Spleen (tissue), 11 donors: ENCODE data around the gene RNF207. TPM values are rescaled to one million over a fixed set of nuclear protein-coding genes. Genes with fewer than 3 reads are reported as not detected.
A peak's percentile ranks its signal among the peaks of the same experiment; 100 is the strongest.

ENCODE experiments used
- DNase-seq: peaks from one replicate; pipeline ENCODE4 v3.0.0-alpha.2; 2020
- H3K27ac ChIP-seq, 8 donors: fragments of 200-600 bp; sonication (generic) in 7 of 8; 1 replicate in 4 of 8; 2 replicates in 4 of 8; pipeline versions ENCODE4 v1.5.0 to v1.8.0; 2016 to 2021; ENCODE audit warnings: inconsistent platforms in 4 of 8, mild to moderate bottlenecking in 4 of 8, moderate library complexity in 1 of 8
- H3K27me3 ChIP-seq, 7 donors: fragments of 200-600 bp; sonication (generic) in 6 of 7; replicated peaks in 1 of 7; 1 replicate in 4 of 7; 2 replicates in 3 of 7; pipeline versions ENCODE4 v1.5.0 to v1.8.0; 2016 to 2021; ENCODE audit warnings: inconsistent platforms in 3 of 7, mild to moderate bottlenecking in 1 of 7
- H3K36me3 ChIP-seq, 6 donors: fragments of 200-600 bp; sonication (generic) in 5 of 6; 1 replicate in 4 of 6; 2 replicates in 2 of 6; pipeline versions ENCODE4 v1.5.0 to v1.8.0; 2016 to 2021; ENCODE audit warnings: inconsistent platforms in 2 of 6
- H3K4me1 ChIP-seq, 6 donors: fragments of 200-600 bp; sonication (generic) in 5 of 6; 1 replicate in 3 of 6; 2 replicates in 3 of 6; pipeline versions ENCODE4 v1.5.0 to v1.8.0; 2016 to 2021; ENCODE audit warnings: inconsistent platforms in 3 of 6
- H3K4me3 ChIP-seq, 8 donors: fragments of 200-600 bp; sonication (generic) in 7 of 8; 1 replicate in 4 of 8; 2 replicates in 4 of 8; pipeline versions ENCODE4 v1.5.0 to v1.8.0; 2016 to 2021; ENCODE audit warnings: inconsistent platforms in 4 of 8, mild to moderate bottlenecking in 4 of 8, moderate library complexity in 2 of 8
- H3K9me3 ChIP-seq, 8 donors: fragments of 200-600 bp; sonication (generic) in 7 of 8; 1 replicate in 4 of 8; 2 replicates in 4 of 8; pipeline versions ENCODE4 v1.5.0 to v1.8.0; 2016 to 2021; ENCODE audit warnings: inconsistent platforms in 4 of 8
- POLR2A ChIP-seq, 3 donors: fragments of 450-650 bp; IDR thresholded peaks; one replicate each; pipeline ENCODE4 v1.5.1; 2017; ENCODE audit warnings: antibody characterized with exemption in 3 of 3, mild to moderate bottlenecking in 1 of 3
- POLR2AphosphoS5 ChIP-seq, 3 donors: sonication (generic); formaldehyde crosslinking; IDR thresholded peaks; one replicate each; pipeline ENCODE4 v1.5.1; 2017; ENCODE audit warnings: antibody characterized with exemption in 3 of 3
- WGBS, 5 donors: extraction: QIAGEN DNeasy Blood & Tissue Kit in 3 of 5; methylation state at CpG; one replicate each; pipeline versions ENCODE4 v1.1.5 to v1.1.7; 2013 to 2018; 5-methylcytosine and 5-hydroxymethylcytosine counted together
- intact Hi-C: fragments of 100-400 bp; cut with DNase I; formaldehyde crosslinking; loops from one replicate; pipeline ENCODE4 v1.15.0; 2023; ENCODE audit warnings: low total_unique reads
- polyA plus RNA-seq, 3 donors: library from polyadenylated mRNA; stranded (reverse); fragments of 200-250 nt; gene quantifications; one replicate each; pipeline ENCODE4 v1.2.1, GENCODE V29; 2013
- total RNA-seq, 7 donors: library from RNA; depleted of rRNA in 3 of 7; stranded (reverse); fragments of >200 nt in 3 of 7; fragmentation: NEBNext Ultra II Directional in 4 of 7; extraction: Animal tissue kit (Norgen Biotek cat#: 25700) in 4 of 7; gene quantifications; one replicate each; pipeline versions ENCODE4 v1.1.0 to v1.2.1, GENCODE V29; 2016 to 2021
- TF ChIP-seq, protein P1 (sequence below), 11 experiments: fragments of 200-600 bp in 7 of 11; fragments of 450-650 bp in 4 of 11; sonication (generic) in 4 of 11; IDR thresholded peaks in 8 of 11; conservative IDR thresholded peaks in 3 of 11; 1 replicate in 7 of 11; 2 replicates in 4 of 11; pipeline versions ENCODE4 v1.4.0 to v1.8.0; 2016 to 2021; ENCODE audit warnings: antibody characterized with exemption in 11 of 11, inconsistent platforms in 4 of 11, mild to moderate bottlenecking in 1 of 11
- donor health status: healthy with polysubstance abuse.
- donor health status: DM: no; HTN: no; CAD: no; lungs with moderate emphysema.
- donor health status: DM: no; HTN: no; CAD: no.
- donor health status: Bipolar disorder and iron deficiency.
- donor health status: healthy.
- donor health status: DM: no; HTN: no; CAD: no.
- donor health status: DM: yes; HTN: yes; CAD: no.

The RNF207 gene
- total and polyA plus RNA-seq, 10 donors = 2.8 to 12.5 (median 6.3) TPM

DNA sequence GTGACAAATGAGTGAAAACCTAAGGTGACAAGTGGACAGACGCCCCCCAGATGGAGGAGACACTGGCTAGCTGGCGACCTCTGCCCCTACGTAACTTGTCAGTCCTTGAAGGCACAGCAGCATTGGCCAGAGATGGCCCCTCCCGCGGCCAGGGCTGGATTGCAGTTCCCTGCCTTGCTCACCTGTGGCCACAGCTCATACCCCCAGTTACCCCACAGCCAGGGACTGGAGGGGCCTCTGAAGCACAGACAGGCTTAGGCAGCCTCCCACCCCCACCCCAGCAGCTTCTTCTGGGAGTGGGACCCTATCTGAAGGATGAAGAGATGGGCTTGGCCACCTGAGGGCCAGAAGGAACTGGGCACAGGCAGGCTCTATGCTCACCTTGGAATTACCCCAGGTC is 41.7 kb downstream of the RNF207 start:
- 68 to 84% (median 76%) methylated on average over 5 of the region's 5 CpGs; no CpG with 5 or more reads in 1 of the 5 donors for WGBS, 5 donors
- peaks cover 25 to 71% (median 47%) of the 10 kb centered on the region in 6 donors for H3K4me1 ChIP-seq
- H3K9me3 ChIP-seq = no peaks in the 10 kb centered on the region
- peak overlapping the region in 2 of 8 donors; percentile 10 to 55 for H3K27ac ChIP-seq
- intact Hi-C loops = loop anchor here (5.0 kb wide), 2 partner anchors 95 to 160 kb away; no protein-coding TSS in a partner anchor
- H3K36me3 ChIP-seq = no peaks in the 10 kb centered on the region
- no peak for DNase-seq
- TF ChIP-seq, protein P1, sequence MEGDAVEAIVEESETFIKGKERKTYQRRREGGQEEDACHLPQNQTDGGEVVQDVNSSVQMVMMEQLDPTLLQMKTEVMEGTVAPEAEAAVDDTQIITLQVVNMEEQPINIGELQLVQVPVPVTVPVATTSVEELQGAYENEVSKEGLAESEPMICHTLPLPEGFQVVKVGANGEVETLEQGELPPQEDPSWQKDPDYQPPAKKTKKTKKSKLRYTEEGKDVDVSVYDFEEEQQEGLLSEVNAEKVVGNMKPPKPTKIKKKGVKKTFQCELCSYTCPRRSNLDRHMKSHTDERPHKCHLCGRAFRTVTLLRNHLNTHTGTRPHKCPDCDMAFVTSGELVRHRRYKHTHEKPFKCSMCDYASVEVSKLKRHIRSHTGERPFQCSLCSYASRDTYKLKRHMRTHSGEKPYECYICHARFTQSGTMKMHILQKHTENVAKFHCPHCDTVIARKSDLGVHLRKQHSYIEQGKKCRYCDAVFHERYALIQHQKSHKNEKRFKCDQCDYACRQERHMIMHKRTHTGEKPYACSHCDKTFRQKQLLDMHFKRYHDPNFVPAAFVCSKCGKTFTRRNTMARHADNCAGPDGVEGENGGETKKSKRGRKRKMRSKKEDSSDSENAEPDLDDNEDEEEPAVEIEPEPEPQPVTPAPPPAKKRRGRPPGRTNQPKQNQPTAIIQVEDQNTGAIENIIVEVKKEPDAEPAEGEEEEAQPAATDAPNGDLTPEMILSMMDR (IDR thresholded peaks at IDR 0.05 in 8 of 11, conservative IDR thresholded peaks at IDR 0.05 in 3 of 11) = no peak
- no peak for TF ChIP-seq POLR2AphosphoS5 (IDR thresholded peaks at IDR 0.05)
- TF ChIP-seq POLR2A (IDR thresholded peaks at IDR 0.05) = no peak
- H3K4me3 ChIP-seq = no peak overlapping the region
- peaks cover 10 to 100% (median 71%) of the 10 kb centered on the region in 7 donors for H3K27me3 ChIP-seq

DNA sequence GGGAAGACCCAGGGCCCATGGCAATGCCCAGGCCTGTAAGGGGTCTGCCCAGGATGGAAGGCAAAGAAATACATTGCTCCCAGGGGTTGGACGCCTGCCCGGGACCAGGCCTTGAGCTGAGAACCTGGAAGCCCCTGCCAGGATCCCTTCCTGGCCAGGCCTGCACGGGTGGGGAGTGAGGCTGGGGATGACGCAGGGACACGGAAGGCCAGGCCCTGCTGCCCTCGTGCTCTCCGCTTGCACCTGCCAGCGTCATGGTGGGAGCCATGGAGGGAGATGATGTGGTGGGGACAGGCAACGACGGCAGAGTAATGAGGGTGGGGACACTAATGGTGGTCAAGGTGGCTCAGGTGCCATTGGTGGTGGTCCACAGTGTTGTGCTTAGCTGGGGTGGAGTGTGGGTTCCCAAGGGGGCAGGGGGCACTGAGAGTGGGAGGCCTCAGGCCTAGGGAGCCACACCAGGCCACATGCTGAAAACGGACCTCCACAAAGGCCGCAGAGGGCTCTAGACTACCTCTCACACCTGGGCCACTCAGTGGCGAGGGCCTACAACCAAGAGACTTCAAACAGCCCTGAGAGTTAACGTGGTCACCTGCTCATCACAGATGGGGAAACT is 42.4 kb downstream of the RNF207 start:
- TF ChIP-seq POLR2A (IDR thresholded peaks at IDR 0.05) = no peak
- peak; percentile 50 to 77 (median 60) for TF ChIP-seq POLR2AphosphoS5 (IDR thresholded peaks at IDR 0.05)
- Histone ChIP-seq H3K4me1 (peaks cover 25 to 69% (median 46%) of the 10 kb centered on the region in 6 donors), H3K36me3 (no peaks in the 10 kb centered on the region), H3K27me3 (peaks cover 10 to 95% (median 65%) of the 10 kb centered on the region in 7 donors), H3K9me3 (no peaks in the 10 kb centered on the region), H3K27ac (peak overlapping the region in 3 of 8 donors; percentile 10 to 55 (median 32)), H3K4me3 (peak overlapping the region in 1 of 8 donors; percentile 32)
- 62 to 91% (median 78%) methylated on average over 11 to 14 of the region's 14 CpGs for WGBS, 5 donors
- intact Hi-C loops = loop anchor here (5.0 kb wide), 2 partner anchors 94 to 159 kb away; no protein-coding TSS in a partner anchor
- DNase-seq = no peak

GRCh38 chr1:6248932-6249738 is 43.2 kb downstream of the RNF207 start:
- intact Hi-C loops = loop anchor here (5.0 kb wide), 2 partner anchors 93 to 158 kb away; no protein-coding TSS in a partner anchor
- DNase-seq = no peak

More at GRCh38 chr1:6248932-6249738, 43.2 kb downstream of the RNF207 start:
- WGBS, 5 donors = 2 to 13% (median 5%) methylated on average over 25 to 96 of the region's 96 CpGs
- Histone ChIP-seq H3K36me3 (peaks cover 0 to 5% (median 0%) of the 10 kb centered on the region in 6 donors), H3K4me3 (peak overlapping the region in 7 of 8 donors; percentile 8 to 55 (median 21)), H3K27ac (peak overlapping the region in 2 of 8 donors; percentile 32 to 55), H3K27me3 (peaks cover 10 to 86% (median 56%) of the 10 kb centered on the region in 7 donors), H3K9me3 (no peaks in the 10 kb centered on the region), H3K4me1 (peaks cover 25 to 69% (median 47%) of the 10 kb centered on the region in 6 donors)
- TF ChIP-seq POLR2A (IDR thresholded peaks at IDR 0.05) = no peak
- TF ChIP-seq POLR2AphosphoS5 (IDR thresholded peaks at IDR 0.05) = peak; percentile 55 to 82 (median 72)
- TF ChIP-seq, protein P1 (IDR thresholded peaks at IDR 0.05 in 8 of 11, conservative IDR thresholded peaks at IDR 0.05 in 3 of 11) = peak in 1 of 11 experiments; percentile 10
